ENCODE data around the gene ZNF217.
"Not testable (repeated sequence)": the region's sequence is repeated elsewhere in the genome, so short reads cannot be mapped to it uniquely, and the experiment has no call there.

Gene ZNF217

DNA sequence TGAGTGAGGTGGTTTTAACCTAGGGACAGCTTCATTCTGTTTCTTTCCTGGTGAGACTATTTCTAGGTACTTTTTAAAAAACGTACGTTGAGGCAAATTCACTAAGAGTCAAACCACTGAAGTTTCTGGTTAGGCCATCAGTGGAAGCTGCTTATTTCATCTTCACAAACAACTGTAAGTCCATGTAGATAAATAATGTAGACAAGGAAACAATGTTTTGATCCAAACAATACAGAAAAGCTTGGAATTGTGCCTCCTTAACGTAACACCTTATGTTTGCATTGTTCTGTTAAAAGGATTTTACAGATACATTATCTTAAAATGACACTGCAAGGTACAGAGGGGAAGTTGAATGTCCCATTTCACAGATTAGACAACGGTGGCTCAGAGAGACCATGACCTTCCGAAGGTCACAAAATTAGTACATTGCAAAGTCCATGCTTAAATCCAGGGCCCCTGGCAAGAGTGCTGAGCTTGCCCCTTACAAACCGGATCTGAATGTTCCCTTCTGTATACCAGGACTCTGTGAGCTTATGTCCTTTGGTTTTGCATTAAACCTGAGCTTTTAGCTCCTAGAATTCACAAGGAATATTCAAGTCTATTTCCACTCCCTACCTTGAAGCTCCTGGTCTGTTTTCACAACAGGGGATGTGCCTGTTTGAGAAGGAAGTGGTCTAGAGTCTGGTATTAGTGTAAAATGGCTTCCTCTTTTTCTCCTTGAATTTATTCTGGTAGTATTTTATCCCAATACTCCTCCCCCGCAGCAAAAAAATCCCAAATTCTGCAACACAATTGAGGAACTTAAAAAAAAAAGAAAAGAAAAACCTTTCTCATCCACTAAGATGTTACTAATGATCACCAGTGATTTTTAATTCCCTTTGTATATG is 28.9 kb upstream of the ZNF217 start:
- no peak for DNase-seq (ENCODE audit: low read depth in 2 of 3, low spot score in 2 of 3)

DNA sequence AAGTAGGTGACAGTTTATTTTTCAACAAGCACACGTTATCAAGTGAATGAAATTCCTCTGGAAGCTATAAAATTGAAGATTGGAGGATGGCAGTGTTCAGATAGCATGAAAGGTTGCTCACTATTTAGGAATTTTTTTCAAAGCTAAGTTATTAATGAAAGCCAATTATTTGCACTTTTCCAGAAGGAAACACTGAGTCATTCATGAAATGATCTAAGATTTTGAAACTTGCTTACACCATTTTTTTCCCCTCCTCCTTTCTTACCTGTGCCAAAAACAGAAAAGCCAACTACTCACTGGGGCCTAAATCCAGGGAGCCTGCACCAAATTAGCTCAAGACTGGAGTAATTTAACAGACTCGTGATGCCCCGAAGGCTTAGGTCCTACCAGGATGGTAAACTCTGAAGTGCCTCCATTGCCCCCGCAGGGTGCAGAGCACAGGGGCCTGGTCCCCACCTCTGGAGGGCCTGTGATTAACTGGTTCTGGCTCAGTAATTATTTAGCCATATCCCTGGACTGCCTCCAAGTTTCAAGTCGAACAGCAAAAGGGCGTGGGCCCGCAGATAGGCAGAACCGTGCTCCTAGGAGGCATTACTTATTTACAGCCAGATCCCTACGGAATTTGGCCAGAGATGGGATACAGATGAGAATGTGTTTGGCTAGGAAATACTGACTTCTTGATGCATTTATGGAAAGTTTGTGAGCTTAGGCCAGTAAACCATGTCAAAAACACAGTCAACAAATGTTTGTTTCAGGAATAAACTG is 28.0 kb upstream of the ZNF217 start:
- no peak for DNase-seq (ENCODE audit: low read depth in 2 of 3, low spot score in 2 of 3)

DNA sequence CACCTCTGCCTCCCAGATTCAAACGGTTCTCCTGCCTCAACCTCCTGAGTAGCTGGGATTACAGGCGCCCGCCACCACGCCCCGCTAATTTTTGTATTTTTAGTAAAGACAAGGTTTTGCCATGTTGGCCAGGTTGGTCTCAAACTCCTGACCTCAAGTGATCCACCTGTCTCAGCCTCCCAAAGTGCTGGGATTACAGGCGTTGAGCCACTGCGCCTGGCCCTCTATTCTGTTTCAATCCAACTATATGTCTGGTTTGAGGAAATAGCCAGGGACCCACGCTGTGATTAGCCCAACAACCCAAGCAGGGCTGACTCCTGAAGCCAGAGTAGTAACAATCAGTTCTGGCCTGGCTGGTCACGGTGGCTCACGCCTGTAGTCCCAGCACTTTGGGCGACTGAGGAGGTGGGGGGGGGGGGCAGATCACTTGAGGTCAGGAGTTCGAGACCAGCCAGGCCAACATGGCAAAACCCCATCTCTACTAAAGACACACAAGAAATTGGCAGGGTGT is 24.9 kb upstream of the ZNF217 start:
- DNase-seq (ENCODE audit: low read depth in 2 of 3, low spot score in 2 of 3): not testable (repeated sequence)

DNA sequence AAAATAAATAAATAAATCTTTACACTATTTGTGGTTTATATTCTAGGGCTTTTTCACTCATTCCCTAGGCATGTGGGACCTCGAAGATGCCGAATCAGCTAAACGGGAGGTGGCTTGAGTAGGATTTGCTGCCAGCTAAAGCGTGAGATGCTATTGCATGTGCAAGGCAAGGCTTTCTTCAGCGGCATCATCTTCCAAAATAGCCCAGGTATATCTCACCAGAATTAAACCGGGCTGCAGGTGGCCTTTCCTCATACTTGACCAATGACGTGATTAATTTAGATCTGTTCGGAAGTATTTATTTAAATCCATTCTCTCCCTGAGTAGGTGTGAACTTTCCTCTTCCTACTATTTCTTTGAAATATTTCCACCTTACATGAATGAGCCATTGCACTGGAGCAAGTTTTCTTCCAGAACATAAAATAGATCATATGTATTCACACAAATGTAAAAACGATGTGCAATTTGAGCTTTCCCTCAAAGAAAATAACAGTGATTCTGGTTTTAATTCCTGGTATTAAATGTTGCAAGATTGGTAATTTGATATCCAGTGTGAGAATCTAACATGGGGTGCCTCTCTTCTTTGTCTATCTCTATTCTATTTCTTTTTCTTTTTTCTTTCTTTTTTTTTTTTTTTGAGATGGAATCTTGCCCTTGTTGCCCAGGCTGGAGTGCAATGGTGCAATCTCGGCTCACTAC is 24.3 kb upstream of the ZNF217 start:
- DNase-seq (ENCODE audit: low read depth in 2 of 3, low spot score in 2 of 3): no peak

DNA sequence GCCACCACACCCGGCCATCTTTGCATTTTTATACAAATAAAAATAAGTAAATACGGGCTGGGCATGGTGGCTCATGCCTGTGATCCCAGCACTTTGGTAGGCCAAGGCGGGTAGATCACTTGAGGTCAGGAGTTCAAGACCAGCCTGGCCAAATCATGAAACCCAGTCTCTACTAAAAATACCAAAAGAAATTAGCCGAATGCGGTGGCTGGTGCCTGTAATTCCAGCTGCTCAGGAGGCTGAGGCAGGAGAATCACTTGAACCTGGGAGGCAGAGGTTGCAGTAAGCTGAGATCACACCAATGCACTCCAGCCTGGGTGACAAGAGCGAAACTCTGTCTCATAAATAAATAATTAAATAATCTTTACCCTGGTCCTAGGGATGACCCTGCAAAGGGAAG is 22.9 kb upstream of the ZNF217 start:
- DNase-seq (ENCODE audit: low read depth in 2 of 3, low spot score in 2 of 3): not testable (repeated sequence)

DNA sequence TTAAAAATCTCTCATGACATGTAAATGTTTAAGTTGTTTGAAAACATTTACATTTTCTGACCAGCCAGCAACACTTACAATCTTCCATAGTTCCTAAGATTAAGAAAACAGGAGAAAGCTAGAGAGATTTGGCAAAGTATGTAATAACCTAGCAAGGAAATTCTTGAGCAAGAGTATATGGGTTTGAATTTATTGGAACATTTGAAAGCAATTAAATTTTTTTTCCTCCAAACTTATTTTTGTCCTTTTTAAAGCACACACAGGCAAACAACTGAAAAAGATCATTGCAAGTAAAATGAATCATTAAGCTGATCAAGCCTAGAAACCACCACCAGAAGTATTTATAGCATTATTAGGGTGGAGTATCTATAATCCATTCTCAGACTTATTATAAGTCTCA is 20.1 kb upstream of the ZNF217 start:
- no peak for DNase-seq (ENCODE audit: low read depth in 2 of 3, low spot score in 2 of 3)

DNA sequence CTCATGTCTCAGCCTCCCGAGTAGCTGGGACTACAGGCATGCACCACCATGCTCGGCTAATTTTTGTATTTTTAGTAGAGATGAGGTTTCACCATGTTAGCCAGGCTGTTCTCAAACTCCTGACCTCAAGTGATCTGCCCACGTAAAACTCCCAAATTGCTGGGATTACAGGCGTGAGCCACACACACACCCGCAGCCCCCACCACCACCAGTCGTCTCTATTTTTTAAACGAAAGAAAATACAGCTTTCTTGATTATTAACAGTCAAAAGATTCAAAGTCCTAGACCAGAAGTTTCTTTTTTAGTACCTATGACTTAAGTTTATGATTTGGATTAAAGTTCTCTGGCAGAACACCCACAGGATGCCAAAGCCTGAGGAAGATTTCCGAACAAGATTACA is 18.6 kb upstream of the ZNF217 start:
- not testable (repeated sequence) for DNase-seq (ENCODE audit: low read depth in 2 of 3, low spot score in 2 of 3)

DNA sequence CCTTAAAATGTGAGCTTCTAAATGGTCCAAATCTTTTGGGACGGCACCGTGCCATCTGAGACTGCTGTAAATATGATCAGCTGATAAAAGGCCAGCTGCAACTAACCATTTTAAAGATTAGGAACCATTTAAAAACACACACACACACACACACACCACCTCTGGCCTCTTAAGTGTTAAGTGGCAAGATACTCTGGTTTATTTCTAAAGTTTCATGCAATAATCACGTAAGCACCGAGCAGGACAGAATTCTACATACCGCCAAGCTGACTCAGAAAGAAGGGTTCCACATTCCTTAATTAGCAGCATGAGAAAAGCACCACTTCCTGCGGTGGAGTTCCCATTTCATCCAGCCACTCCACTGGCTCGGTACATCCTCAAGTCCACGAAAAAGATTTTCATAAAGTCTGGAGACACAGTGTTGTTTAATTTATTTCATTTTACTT is 17.8 kb upstream of the ZNF217 start:
- no peak for DNase-seq (ENCODE audit: low read depth in 2 of 3, low spot score in 2 of 3)

DNA sequence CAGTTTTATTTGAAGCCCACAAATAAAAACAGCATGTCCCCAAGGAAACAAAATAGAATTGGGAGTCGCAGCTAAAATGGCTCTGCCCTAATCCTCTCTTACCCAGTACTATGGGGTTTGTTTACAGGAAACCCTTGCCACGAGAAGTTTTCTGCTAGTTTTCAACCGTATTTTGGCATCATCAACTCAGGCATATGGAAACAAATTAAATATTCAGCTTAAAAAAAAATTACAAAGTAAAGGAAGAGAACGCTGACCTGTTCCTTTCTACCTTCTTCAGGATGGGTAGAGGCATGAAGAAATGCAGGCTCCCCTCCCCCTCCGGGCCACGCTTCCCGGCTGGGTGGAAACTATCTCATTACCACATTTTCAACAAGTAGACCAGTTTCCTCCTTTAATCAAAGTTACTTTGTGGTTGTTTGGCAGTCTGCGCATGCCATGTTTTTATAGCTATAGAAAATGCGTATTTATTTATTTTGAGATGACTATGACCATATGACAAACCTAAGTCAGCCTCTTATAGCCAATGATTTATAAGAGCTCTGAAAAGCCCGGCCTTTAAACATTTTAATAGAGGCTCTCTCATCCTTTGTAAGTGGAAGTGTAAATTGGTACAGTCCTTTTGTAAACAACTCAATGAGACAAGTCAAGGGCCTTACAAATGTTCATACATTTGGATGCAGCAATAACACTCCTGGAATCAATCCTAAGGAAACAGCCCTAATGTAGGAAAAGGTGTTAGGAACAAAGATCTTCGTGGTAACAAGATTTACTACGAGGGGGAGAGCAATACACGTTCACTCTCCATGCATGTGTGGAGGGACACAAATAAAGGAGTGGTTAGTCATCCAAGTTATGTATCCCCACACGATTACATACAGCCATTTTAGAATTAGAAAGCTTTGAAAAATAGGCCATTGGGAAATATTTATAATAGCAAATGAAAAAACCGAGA is 16.1 kb upstream of the ZNF217 start:
- peak in 2 of 3 experiments; percentile 43 to 52 for DNase-seq (ENCODE audit: low read depth in 2 of 3, low spot score in 2 of 3)

DNA sequence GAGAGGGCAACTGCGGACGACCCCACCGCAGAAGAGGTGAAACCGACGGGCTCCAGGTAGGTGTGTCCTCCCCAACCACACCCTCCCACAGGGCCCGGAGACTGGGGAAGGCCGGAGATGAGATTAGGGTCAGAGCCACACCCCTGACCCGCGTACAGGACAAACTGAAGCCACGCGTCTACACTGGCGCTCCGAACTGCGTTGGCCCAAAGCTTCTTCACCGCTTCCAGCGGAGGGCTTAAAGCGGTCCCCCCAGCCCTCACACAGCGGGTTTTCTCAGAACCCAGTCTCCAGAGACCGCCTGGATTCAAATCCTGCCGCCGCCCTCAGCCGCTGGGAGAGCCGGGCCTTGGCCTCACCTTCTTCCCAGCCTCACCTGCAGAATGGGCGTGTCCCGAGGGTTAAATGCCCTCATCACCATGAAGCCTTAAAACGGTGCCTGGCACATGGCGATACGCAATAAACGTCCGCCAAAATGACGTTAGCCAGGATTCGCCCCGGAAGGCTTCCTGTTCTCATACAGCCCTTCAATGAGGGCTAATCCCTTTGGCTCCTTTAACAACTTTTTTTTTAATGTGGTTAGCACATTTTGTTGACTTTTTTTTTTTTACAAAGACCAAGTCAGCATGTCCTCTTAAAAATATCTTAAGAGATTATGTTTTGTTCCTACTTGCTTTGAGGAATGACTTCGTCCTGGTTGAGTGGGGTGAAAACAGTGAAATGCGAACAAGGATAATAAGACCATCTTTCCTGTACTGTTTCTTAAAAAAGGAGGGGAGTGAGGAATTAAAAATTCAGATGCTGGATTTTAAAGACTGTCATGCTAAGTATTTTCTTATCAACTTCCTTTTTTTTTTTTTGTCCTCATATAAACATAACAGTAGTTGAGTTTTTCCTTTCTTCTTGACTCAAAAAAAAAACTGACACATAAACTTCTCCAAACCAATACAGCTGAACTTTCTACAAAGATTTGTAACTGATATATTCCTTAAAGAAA is 15.1 kb upstream of the ZNF217 start:
- no peak for DNase-seq (ENCODE audit: low read depth in 2 of 3, low spot score in 2 of 3)

DNA sequence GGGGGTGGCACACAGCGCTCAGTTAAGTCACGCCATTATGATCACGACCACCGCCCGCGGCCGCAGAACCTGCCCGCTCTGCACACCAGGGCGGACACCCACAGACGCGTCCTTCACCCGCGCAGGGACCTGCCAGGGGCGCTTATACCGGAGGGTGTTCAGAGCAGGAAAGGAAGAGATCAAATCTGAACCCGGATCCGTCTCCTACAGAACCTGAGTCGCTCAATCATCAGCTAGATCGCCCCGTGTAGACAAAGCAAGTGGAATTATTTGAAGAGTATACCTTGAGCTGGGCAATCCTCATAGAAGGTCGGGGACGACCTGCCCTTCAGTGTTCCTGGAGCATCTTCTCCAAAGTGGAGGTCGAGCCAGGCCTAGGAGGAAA is 14.4 kb upstream of the ZNF217 start:
- no peak for DNase-seq (ENCODE audit: low read depth in 2 of 3, low spot score in 2 of 3)

DNA sequence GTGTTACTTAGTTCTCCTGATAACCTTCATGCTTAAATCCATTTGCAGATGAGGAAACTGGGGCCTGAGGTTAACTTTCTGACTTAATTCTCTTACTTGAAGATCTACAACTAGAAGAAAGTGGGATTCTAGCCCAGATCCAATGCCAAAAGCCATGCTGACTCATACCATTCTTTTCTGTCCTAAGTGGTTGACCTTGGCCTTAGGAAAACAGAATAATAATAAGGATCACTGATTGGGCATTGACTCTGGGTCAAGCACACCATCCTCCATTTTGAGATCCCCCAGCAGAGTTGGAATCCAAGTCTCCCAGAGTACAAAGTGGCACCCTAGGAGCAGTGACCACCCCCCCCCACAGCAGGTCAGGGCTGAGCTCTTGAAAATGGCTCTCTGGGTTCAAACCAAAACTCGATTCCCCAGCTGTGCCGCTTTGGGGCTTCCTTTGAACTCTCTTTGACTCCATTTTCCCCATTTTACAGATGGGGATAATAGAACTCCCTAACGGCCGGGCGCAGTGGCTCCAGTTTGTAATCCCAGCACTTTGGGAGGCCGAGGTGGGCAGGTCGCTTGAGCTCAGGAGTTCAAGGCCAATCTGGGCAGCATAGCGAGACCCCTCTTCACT is 12.8 kb upstream of the ZNF217 start:
- DNase-seq (ENCODE audit: low read depth in 2 of 3, low spot score in 2 of 3): no peak

DNA sequence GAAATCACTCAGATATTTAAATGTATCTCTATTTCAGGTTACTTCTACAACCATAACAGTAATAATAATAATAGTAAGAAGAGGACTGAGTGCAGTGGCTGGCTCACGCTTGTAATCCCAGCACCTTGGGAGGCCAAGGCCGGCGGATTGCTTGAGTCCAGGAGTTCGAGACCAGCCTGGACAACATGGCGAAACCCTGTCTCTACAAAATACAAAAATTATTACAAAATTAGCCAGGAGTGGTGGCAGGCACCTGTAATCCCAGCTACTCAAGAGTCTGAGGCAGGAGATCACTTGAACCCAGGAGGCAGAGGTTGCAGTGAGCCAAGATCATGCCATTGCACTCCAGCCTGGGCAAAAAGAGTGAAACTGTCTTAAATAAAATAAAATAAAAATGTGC is 11.8 kb upstream of the ZNF217 start:
- DNase-seq (ENCODE audit: low read depth in 2 of 3, low spot score in 2 of 3): not testable (repeated sequence)

DNA sequence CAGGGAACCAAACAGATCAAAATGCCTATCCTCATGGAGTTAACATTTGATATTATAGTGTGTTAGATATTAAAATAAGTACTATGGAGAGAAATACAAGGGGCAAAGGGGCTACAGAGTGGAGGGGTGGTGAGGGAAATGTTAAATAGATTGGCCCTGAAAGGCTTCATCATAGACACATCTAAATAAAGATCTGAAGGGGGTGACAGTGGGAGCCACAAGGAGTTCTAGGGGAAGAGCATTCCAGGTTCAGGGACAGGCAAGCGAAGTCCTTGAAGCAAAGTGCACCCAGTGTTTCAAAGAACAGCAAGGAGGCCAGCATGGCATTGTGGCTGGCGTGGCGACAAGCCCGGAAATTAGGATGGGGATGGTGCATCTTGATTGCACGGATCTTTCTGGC is 11.2 kb upstream of the ZNF217 start:
- DNase-seq (ENCODE audit: low read depth in 2 of 3, low spot score in 2 of 3): not testable (repeated sequence)

DNA sequence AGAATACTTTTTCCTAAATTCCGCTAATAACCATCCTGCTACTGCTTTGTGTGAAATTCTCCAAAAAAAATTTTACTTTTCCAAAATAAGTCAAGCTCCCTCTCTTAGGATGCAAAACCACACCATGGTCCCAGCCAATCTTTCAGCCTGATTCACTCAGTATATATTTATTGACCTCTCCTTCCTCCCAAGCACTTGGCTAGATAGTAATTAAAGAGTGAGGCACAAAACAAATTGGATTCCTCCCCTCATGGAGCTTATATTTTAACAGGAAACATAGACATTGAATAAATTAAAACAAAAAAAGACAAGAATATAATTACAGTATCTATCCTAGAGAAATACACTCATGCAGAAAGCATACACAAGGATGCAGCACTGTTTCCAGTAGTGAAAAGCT is 9.0 kb upstream of the ZNF217 start:
- DNase-seq (ENCODE audit: low read depth in 2 of 3, low spot score in 2 of 3): no peak

DNA sequence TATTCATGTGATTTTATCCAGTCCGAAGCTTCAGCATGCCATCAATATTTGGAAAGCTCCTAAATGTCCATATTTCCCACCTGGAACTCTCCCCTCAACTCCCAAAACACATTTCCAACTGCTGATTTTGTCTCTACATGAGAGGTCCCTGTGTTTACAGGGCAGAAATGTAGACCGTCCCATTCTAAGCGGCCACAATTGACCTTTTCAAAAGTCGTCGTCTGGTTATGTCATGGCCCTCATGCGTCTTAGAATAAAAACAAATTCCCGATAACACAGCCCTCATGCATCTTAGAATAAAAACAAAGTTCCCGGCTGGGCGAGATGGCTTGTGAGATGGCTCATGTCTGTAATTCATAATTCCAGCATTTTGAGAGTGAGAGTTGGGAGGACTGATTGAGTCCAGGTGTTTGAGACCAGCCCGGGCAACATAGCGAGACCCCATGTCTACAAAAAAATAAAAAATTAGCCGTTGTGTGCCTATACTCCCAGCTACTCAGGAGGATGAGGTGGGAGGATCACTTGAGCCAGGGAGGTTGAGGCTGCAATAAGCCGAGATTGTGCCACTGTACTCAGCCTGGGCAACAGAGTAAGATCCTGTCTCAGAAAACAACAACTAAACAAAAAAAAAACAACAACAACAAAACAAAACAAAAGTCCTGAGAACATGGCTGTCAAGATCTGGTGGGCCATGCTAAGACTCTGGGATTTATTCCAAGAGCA is 6.4 kb upstream of the ZNF217 start:
- no peak for DNase-seq (ENCODE audit: low read depth in 2 of 3, low spot score in 2 of 3)

DNA sequence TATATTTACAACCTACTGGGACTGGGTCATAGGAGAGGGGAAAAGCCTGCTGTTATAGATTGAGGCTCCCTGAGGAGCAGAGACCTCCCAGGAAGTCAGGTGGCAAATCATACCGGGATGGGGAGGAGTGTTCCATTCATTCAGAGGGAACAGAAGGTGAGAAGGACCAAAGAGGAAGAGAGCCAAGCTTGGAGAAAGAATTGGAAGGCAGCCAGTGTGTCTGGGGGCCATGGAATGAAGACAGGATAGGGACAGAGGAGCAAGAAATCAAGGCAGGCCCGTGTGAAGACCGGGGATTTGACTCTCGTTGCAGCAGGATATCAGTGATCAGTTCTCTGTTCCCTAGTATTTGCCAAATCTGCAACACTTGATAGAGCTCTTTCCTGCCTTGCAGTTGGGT is 5.7 kb upstream of the ZNF217 start:
- no peak for DNase-seq (ENCODE audit: low read depth in 2 of 3, low spot score in 2 of 3)

DNA sequence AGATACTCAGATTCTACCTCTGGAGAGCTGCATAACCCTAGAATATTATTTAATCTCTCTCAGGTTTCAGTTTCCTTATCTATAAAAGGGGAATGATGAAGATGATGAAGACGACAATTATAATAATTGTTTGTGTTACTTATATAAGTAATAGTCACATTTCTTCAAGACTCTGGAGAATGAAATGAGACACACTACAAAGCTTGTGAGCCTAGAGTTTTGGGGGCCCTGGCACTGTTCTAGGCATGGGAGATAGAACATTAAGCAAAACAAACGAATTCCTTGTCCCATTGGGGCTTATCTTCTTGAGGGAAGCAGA is 5.4 kb upstream of the ZNF217 start:
- DNase-seq (ENCODE audit: low read depth in 2 of 3, low spot score in 2 of 3): no peak

All from activated CD8-positive, alpha-beta memory T cell treated with anti-CD3 and anti-CD28 coated beads for 48 hours (primary cell).